ENCODE results near the gene C10orf120.

GRCh38 chr10:122665329-122665860 is 34.3 kb downstream of the C10orf120 start:
- TF ChIP-seq CTCF (conservative IDR thresholded peaks at IDR 0.05; ENCODE audit: low read length) (no peak), EZH2phosphoT487 (IDR thresholded peaks at IDR 0.05; ENCODE audit: borderline replicate concordance, low read depth, low read length) (no peak)

All from OCI-LY7 (cell line).